Breast epithelium (tissue), 3 donors: Measurements from ENCODE around the gene TARBP1.

Experiments used
- CTCF ChIP-seq, 3 donors: fragments of 450-650 bp; IDR thresholded peaks; one replicate each; pipeline ENCODE4 v1.5.1; 2016 to 2017; ENCODE audit warnings: antibody characterized with exemption in 3 of 3, mild to moderate bottlenecking in 3 of 3, moderate library complexity in 3 of 3
- POLR2AphosphoS5 ChIP-seq, 3 donors: sonication (generic); formaldehyde crosslinking; IDR thresholded peaks; one replicate each; pipeline ENCODE4 v1.6.1; 2017; ENCODE audit warnings: antibody characterized with exemption in 3 of 3

GRCh38 chr1:234489698-234490077 is 10.7 kb upstream of the TARBP1 start:
- TF ChIP-seq CTCF (IDR thresholded peaks at IDR 0.05) (no peak), POLR2AphosphoS5 (IDR thresholded peaks at IDR 0.05) (no peak)
